ENCODE results near the gene MMP24OS. TPM values are rescaled to one million over a fixed set of nuclear protein-coding genes. Genes with fewer than 3 reads are reported as not detected.

Gene MMP24OS
- 10 to 100 TPM; 23.2 to 39.8 (median 29.4) TPM for total RNA-seq
- 100 to 1,000 TPM in 1 of 3 donors, 10 to 100 TPM in 2; 44.0 to 115 (median 97.3) TPM for polyA plus RNA-seq

- 0% methylated on average over 76 of the region's 76 CpGs for WGBS, 2 donors
- Histone ChIP-seq H3K36me3 (peaks cover 17 to 35% (median 20%) of the 10 kb centered on the region in 4 donors), H3K4me1 (peaks cover 0 to 30% (median 27%) of the 10 kb centered on the region in 4 donors), H3K4me3 (peak within 1 kb of the TSS; percentile 80 to 89 (median 86)), H3K27me3 (no peaks in the 10 kb centered on the region), H3K9me3 (no peaks in the 10 kb centered on the region), H3K27ac (peak within 1 kb of the TSS; percentile 95 to 99 (median 98))
- DNase-seq: peak; percentile 96
- intact Hi-C loops (cut with DNase I): loop anchor here (5.0 kb wide), 1 partner anchor 405 kb away; the partner anchor contains the start of gene GGT7
- TF ChIP-seq POLR2A (IDR thresholded peaks at IDR 0.05) (peak; percentile 80 to 90), POLR2AphosphoS5 (IDR thresholded peaks at IDR 0.05) (peak; percentile 97 to 99 (median 98)), CTCF (IDR thresholded peaks at IDR 0.05) (peak in 1 of 4 experiments; percentile 21), EP300 (IDR thresholded peaks at IDR 0.05) (peak in 1 of 4 donors; percentile 39)
Observed at GRCh38 chr20:35277531-35278395, at the start of gene MMP24OS. Gene MMP24OS (minus strand): TSS chr20:35278122. CDS start chr20:35277929, 193 bp downstream.

DNA sequence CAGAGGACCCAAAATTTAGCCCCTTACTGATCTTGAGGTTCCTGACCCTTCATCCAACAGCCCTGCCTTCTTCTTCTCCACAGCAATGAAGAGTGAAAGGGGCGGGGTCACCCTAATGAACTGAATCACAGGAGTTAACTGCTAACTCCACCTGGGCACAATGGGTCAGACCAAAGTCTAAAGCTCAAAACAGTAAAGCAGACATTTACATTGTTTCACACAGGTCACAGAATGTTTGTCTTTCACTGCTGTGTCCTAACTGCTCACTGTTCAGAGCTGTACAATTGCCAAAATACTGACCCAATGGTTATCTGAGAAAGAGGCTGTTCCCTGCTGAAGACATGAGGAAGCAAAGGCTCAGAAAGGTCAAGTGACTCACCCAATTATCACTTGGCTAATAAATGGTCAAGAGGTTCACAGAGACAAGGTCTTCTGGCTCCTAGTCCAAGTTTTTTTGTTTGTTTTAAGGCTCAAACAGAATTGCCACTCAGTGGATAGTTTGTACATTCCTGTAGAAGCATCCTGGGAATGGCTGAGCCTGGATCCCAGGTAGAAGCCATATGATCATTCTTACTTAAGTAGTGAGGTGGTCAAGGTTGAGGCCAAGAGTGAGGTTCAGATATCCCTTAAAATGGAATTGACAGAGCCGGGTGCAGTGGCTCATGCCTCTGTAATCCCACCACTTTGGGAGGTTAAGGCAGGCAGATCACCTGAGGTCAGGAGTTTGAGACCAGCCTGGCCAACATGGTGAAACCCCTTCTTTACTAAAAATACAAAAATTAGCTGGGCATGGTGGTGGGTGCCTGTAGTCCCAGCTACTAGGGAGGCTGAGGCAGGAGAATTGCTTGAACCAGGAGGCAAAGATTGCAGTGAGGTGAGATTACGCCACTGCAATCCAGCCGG is 49.4 kb upstream of the MMP24OS start:
- no peak for DNase-seq
- no peaks in the 10 kb centered on the region for H3K9me3 ChIP-seq
- 61 to 85% methylated on average over 4 of the region's 4 CpGs for WGBS, 2 donors
- H3K4me1 ChIP-seq: peaks cover 0 to 42% (median 32%) of the 10 kb centered on the region in 4 donors
- no peaks in the 10 kb centered on the region for H3K27me3 ChIP-seq
- no peaks in the 10 kb centered on the region for H3K36me3 ChIP-seq
- intact Hi-C loops (cut with DNase I): no loop called here
- no peak overlapping the region for H3K27ac ChIP-seq
- H3K4me3 ChIP-seq: no peak overlapping the region
- TF ChIP-seq POLR2AphosphoS5 (IDR thresholded peaks at IDR 0.05) (no peak), CTCF (IDR thresholded peaks at IDR 0.05) (no peak), POLR2A (IDR thresholded peaks at IDR 0.05) (no peak), EP300 (IDR thresholded peaks at IDR 0.05) (no peak)

GRCh38 chr20:35326740-35327073 is 48.8 kb upstream of the MMP24OS start:
- no peaks in the 10 kb centered on the region for H3K9me3 ChIP-seq
- peaks cover 0 to 36% (median 26%) of the 10 kb centered on the region in 4 donors for H3K4me1 ChIP-seq
- intact Hi-C loops (cut with DNase I): no loop called here
- no peak overlapping the region for H3K4me3 ChIP-seq
- WGBS, 2 donors: 48 to 84% methylated on average over 3 of the region's 3 CpGs
- no peaks in the 10 kb centered on the region for H3K27me3 ChIP-seq
- no peak for DNase-seq
- TF ChIP-seq POLR2AphosphoS5 (IDR thresholded peaks at IDR 0.05) (no peak), POLR2A (IDR thresholded peaks at IDR 0.05) (no peak), EP300 (IDR thresholded peaks at IDR 0.05) (no peak), CTCF (IDR thresholded peaks at IDR 0.05) (no peak)
- peak overlapping the region in 1 of 4 donors; percentile 17 for H3K27ac ChIP-seq
- no peaks in the 10 kb centered on the region for H3K36me3 ChIP-seq

DNA sequence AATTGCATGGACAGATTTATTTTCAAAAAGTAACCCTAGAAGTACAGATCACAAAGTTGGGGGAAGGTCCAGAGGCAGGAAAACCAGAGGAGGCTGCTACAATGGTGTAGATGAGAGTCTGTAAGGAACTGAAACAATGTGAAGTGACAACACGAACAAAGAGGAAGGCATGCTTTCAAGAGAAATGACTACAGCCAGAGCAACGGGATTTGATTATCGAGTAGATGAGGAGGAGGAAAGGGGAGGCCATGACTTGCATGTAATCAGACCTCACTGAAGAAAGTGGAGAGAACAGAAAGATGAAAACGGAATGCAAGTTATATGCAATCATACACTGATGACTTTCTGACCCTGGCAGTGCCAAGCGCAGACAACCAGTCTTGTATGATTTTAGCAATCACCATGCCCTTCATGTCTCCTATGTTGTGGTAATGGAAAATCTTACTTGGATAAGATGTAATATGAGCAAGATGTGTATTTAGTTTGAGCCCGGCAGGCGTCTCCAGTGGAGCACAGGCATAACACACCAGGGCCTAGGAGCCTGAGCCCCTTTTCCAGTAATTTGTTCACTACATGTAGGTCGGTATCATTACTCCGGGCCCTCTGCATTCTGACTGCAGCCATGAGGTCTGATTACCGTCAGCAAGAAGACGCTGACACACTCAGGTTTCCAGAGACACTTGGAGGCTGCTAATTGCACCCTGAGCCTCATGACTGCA is 48.3 kb upstream of the MMP24OS start:
- DNase-seq: no peak
- no peak overlapping the region for H3K4me3 ChIP-seq
- TF ChIP-seq CTCF (IDR thresholded peaks at IDR 0.05) (no peak), EP300 (IDR thresholded peaks at IDR 0.05) (no peak), POLR2AphosphoS5 (IDR thresholded peaks at IDR 0.05) (no peak), POLR2A (IDR thresholded peaks at IDR 0.05) (no peak)
- 78 to 81% methylated on average over 11 of the region's 11 CpGs for WGBS, 2 donors
- no peaks in the 10 kb centered on the region for H3K36me3 ChIP-seq
- intact Hi-C loops (cut with DNase I): no loop called here
- peak overlapping the region in 1 of 4 donors; percentile 17 for H3K27ac ChIP-seq
- H3K9me3 ChIP-seq: no peaks in the 10 kb centered on the region
- peaks cover 0 to 31% (median 21%) of the 10 kb centered on the region in 4 donors for H3K4me1 ChIP-seq
- no peaks in the 10 kb centered on the region for H3K27me3 ChIP-seq

All from sigmoid colon (tissue), 7 donors.